Karpas-422 (cell line): Measurements from ENCODE around the gene CBARP. TPM values are rescaled to one million over a fixed set of nuclear protein-coding genes. Genes with fewer than 3 reads are reported as not detected.

Source experiments
- DNase-seq: peaks from one replicate; pipeline ENCODE4 v3.0.0-alpha.2; 2015
- H2AFZ ChIP-seq: fragments of 200-600 bp; sonication (generic); 2 replicates; pipeline ENCODE4 v1.6.1; 2014; ENCODE audit warnings: antibody characterized with exemption, low read length, mixed read lengths
- H3K27ac ChIP-seq: fragments of 200-600 bp; sonication (generic); 2 replicates; pipeline ENCODE4 v1.5.1; 2014; ENCODE audit warnings: mild to moderate bottlenecking, low read length, moderate library complexity
- H3K27me3 ChIP-seq: fragments of 200-600 bp; sonication (generic); 2 replicates; pipeline ENCODE4 v1.6.1; 2014; ENCODE audit warnings: low read length, mixed read lengths
- H3K36me3 ChIP-seq: fragments of 200-600 bp; sonication (generic); 2 replicates; pipeline ENCODE4 v1.6.1; 2014; ENCODE audit warnings: low read length, mixed read lengths; ENCODE audit not compliant: insufficient read depth
- H3K4me1 ChIP-seq: fragments of 200-600 bp; sonication (generic); 2 replicates; pipeline ENCODE4 v1.6.1; 2014; ENCODE audit warnings: mild to moderate bottlenecking, low read length, mixed read lengths
- H3K4me2 ChIP-seq: fragments of 200-600 bp; sonication (generic); 2 replicates; pipeline ENCODE4 v1.6.1; 2014; ENCODE audit warnings: low read length, low read depth, mild to moderate bottlenecking; ENCODE audit not compliant: poor library complexity, severe bottlenecking
- H3K4me3 ChIP-seq: fragments of 200-600 bp; sonication (generic); 2 replicates; pipeline ENCODE4 v1.5.1; 2014; ENCODE audit warnings: mild to moderate bottlenecking, antibody characterized with exemption, low read length, mixed read lengths
- H3K79me2 ChIP-seq: fragments of 200-600 bp; sonication (generic); 2 replicates; pipeline ENCODE4 v1.6.1; 2014; ENCODE audit warnings: mild to moderate bottlenecking, low read length, mixed read lengths
- H3K9ac ChIP-seq: fragments of 200-600 bp; sonication (generic); 2 replicates; pipeline ENCODE4 v1.6.0; 2014; ENCODE audit warnings: low read length
- H3K9me2 ChIP-seq: fragments of 200-600 bp; sonication (generic), shearing (Covaris generic); replicated peaks from 2 replicates; pipeline ENCODE4 v1.6.0; 2014; ENCODE audit warnings: mild to moderate bottlenecking, low read length, moderate library complexity; ENCODE audit not compliant: insufficient read depth
- H3K9me3 ChIP-seq: fragments of 300-700, 200-600 bp; sonication (generic); 2 replicates; pipeline ENCODE4 v1.6.1; 2014; ENCODE audit warnings: low read length, mixed read lengths
- H4K20me1 ChIP-seq: fragments of 200-600 bp; sonication (generic); 2 replicates; pipeline ENCODE4 v1.6.1; 2014; ENCODE audit warnings: mild to moderate bottlenecking, antibody characterized with exemption, low read length, low read depth; ENCODE audit not compliant: insufficient read depth
- total RNA-seq: library from RNA; depleted of rRNA; stranded (reverse); fragments of >200 nt; shearing (Covaris generic); gene quantifications from 2 replicates; pipeline ENCODE4 v1.2.3, GENCODE V29; 2014; ENCODE audit warnings: low replicate concordance

CBARP gene
- total RNA-seq, 1 experiment from 2014 or later, result 1.6 TPM

DNA sequence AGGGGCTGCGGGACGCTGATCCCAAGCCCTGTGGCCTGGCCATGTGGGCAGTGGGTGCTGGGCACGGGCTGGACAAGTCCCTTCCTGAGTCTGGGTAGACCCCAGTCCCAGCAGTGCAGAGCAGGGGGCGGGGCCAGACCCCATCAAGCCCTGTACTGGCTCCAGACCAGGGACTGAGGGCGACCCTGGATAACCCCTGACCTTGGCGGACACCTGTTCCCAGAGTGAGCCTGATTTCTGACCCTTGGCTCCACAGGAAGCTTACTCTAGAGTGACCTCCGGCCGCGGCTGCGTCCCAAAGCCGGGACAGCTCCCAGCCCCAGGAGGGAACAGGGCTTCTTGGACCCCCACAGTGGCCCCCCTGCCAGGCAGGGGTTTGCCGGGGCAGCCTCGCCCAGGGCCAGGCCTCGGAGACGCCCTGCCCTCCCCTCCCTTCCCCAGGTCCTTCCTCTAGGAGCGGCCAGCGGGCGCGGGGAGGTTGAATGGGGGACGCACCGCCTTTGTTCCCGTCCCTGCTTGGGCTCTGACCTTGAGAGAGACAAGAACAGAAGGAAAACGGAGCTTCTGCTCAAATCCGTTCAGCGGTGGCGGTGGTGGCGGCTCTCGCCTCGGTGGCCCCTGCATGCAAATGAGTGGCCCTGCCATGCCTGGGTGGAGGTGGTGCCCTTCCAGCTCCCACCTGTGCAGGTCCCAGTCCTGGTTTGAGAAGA, 45.6 kb upstream of the CBARP start:
- no peak overlapping the region for H2AFZ ChIP-seq
- H3K9ac ChIP-seq, result no peak overlapping the region
- H3K36me3 ChIP-seq, result peaks cover 6% of the 10 kb centered on the region; the same call in 1 of the 2 replicates
- H3K4me2 ChIP-seq, result no peak overlapping the region
- H3K79me2 ChIP-seq, result no peaks in the 10 kb centered on the region
- DNase-seq, result no peak
- peaks cover 17% of the 10 kb centered on the region for H3K4me1 ChIP-seq
- H4K20me1 ChIP-seq, result peaks cover 20% of the 10 kb centered on the region
- no peak overlapping the region for H3K27ac ChIP-seq
- no peaks in the 10 kb centered on the region for H3K27me3 ChIP-seq
- H3K9me3 ChIP-seq, result no peaks in the 10 kb centered on the region
- no peaks in the 10 kb centered on the region for H3K9me2 ChIP-seq
- no peak overlapping the region for H3K4me3 ChIP-seq

DNA sequence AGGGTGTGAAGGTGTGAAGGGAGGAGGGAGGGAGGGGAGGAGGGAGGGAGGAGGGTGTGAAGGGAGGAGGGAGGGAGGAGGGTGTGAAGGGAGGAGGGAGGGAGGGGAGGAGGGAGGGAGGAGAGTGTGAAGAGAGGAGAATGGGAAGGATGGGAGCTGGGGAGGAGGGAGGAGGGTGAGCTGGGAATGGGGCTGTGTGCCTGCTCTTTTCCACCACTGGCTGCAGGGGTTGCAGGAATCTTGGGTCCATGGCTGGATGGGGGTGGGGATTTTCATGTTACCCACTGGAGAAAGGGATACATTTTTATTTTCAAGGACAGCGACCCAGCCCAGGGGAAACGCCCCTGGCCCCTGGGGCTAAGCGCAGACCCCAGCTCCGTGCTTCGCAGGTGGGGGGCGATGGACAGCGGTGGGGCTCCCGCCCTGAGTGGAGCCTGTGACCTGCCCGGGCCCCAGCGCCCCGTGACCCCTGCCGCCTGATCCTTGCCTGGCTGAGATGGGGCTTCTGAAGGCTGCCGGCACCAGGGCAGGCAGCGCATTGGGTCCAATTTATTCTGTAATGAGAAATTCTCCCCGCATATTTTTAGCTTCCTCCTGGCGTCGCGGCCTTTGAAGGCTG, 44.9 kb upstream of the CBARP start:
- Histone ChIP-seq H3K36me3 (peaks cover 8% of the 10 kb centered on the region; the same call in 1 of the 2 replicates), H4K20me1 (peaks cover 20% of the 10 kb centered on the region), H3K9ac (no peak overlapping the region), H2AFZ (no peak overlapping the region), H3K9me2 (no peaks in the 10 kb centered on the region), H3K9me3 (no peaks in the 10 kb centered on the region), H3K4me1 (peaks cover 17% of the 10 kb centered on the region), H3K4me2 (no peak overlapping the region), H3K79me2 (no peaks in the 10 kb centered on the region), H3K4me3 (no peak overlapping the region), H3K27ac (no peak overlapping the region), H3K27me3 (no peaks in the 10 kb centered on the region)
- no peak for DNase-seq

DNA sequence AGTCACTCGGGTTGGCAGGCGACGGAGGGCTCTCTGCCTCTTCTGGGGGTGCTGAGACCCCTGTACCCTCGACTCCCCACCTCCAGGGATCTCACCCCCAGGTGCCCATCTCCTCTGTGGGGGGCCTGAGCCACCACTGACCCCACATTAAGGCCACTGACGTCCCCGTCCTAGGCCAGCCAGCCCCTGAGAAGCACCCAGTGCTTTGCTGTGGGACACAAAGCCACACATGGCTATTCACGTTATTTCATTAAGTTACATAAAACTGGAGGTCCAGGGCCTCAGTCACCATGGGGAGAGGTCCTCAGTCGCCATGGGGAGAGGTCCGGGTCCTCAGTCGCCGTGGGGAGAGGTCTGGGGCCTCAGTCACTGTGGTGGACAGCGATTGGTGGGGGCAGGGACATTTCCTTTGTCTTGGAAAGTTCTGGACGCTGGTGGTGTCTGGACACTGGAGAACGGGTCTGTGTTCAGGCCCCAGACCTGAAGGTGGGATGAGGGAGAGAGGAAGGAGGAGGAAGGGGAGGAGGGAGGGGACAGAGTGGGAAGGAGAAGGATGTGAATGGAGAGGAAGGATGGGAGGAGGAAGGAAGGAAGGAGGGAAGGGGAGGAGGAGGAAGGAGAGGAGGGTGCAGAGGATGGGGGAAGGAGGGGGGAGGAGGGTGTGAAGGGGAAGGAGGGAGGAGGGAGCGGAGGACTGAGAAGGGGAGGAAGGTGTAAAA, 43.9 kb upstream of the CBARP start:
- no peak overlapping the region for H3K9ac ChIP-seq

DNA sequence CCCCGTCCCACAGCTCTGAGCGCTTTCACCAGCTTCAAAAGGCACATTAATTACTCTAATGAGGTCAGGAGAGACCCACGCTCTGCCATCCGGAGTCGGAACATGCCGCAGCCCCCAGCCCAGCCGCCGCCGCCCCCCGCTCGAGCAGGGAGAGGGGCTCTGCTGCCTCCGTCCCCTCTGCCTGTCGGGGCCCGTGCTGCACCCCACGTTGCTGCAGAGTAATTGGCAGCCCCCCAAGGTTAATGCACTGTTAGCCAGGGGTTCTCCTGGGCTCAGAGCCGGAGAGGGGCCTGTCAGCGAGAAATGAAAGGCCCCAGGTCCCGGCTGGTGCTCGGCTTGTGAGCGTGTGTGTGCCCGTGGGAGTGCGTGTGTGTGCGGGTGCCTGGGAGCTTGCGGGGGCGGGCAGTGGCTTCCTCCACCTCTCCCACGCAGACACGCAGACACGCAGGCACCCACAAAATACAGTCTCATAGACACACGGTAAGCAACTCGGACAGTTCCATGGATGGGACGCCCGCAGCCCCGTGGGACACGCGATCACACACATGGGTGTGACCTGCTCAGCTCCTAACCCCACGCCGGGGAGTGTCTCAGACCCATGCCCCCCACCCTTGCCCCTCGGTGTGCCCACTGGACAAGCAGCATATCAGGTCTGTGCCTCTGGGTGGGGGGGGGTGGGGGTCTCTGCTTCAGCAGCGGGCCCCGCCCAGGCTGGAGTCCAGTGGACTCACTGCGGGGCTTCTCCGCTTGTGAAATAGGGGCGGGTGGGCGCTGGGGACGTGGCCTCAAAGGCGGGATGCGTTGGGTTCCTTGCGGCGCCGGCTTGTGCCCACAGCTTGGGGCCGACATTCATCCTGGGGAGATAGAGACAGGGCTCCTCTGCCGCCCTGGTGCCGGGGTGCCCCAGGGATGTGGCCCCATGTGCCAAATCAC, 43.1 kb upstream of the CBARP start:
- Histone ChIP-seq H3K79me2 (peaks cover 15% of the 10 kb centered on the region), H3K36me3 (peaks cover 17% of the 10 kb centered on the region; the same call in 1 of the 2 replicates)

More for the DNA sequence above, 43.9 kb upstream of the CBARP start:
- Histone ChIP-seq H4K20me1 (peaks cover 21% of the 10 kb centered on the region), H3K79me2 (peaks cover 6% of the 10 kb centered on the region), H3K36me3 (peaks cover 14% of the 10 kb centered on the region; the same call in 1 of the 2 replicates), H3K27ac (no peak overlapping the region), H2AFZ (no peak overlapping the region), H3K9me2 (no peaks in the 10 kb centered on the region), H3K4me1 (peaks cover 18% of the 10 kb centered on the region), H3K4me2 (no peak overlapping the region), H3K4me3 (no peak overlapping the region), H3K27me3 (no peaks in the 10 kb centered on the region), H3K9me3 (no peaks in the 10 kb centered on the region)
- no peak for DNase-seq

DNA sequence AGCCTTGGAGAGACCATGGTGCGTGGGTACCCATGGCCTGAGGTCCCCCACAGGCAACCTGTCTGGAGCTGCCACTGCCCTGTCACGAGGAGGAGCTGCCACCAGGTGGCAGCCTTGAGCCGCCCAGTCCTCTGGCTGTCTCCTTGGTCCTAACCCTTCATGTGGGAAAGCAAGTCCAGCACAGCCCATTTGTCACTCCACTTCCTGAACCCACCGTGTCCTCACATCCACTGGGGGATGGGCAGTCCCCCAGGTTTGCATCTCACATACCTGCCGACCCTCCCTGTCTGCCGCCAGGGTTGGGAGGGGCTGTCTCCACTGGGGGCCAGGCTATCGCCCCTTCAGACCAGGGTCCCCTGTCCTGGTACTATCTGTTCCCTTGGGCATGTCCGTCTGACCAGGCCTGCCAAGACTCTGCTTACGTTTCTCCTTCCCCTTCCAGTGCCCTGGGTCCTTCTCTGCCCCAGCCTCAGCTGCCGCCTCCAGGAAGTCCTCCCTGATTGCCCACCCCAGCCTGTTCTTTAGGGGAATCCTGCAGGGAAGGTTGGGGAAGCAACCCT, 42.1 kb upstream of the CBARP start:
- Histone ChIP-seq H3K4me2 (no peak overlapping the region), H3K4me1 (peaks cover 26% of the 10 kb centered on the region), H3K79me2 (peaks cover 15% of the 10 kb centered on the region), H3K9ac (no peak overlapping the region), H4K20me1 (peaks cover 24% of the 10 kb centered on the region), H3K9me3 (no peaks in the 10 kb centered on the region), H3K4me3 (no peak overlapping the region), H3K36me3 (peaks cover 20% of the 10 kb centered on the region; the same call in 1 of the 2 replicates), H3K27me3 (no peaks in the 10 kb centered on the region), H2AFZ (no peak overlapping the region), H3K9me2 (no peaks in the 10 kb centered on the region), H3K27ac (no peak overlapping the region)
- peak; percentile 94 for DNase-seq

More for the DNA sequence above, 43.1 kb upstream of the CBARP start:
- no peak for DNase-seq
- Histone ChIP-seq H4K20me1 (peaks cover 24% of the 10 kb centered on the region), H2AFZ (no peak overlapping the region), H3K4me1 (peaks cover 22% of the 10 kb centered on the region), H3K9me2 (no peaks in the 10 kb centered on the region), H3K27me3 (no peaks in the 10 kb centered on the region), H3K27ac (no peak overlapping the region), H3K4me3 (no peak overlapping the region), H3K9me3 (no peaks in the 10 kb centered on the region), H3K4me2 (no peak overlapping the region), H3K9ac (no peak overlapping the region)

DNA sequence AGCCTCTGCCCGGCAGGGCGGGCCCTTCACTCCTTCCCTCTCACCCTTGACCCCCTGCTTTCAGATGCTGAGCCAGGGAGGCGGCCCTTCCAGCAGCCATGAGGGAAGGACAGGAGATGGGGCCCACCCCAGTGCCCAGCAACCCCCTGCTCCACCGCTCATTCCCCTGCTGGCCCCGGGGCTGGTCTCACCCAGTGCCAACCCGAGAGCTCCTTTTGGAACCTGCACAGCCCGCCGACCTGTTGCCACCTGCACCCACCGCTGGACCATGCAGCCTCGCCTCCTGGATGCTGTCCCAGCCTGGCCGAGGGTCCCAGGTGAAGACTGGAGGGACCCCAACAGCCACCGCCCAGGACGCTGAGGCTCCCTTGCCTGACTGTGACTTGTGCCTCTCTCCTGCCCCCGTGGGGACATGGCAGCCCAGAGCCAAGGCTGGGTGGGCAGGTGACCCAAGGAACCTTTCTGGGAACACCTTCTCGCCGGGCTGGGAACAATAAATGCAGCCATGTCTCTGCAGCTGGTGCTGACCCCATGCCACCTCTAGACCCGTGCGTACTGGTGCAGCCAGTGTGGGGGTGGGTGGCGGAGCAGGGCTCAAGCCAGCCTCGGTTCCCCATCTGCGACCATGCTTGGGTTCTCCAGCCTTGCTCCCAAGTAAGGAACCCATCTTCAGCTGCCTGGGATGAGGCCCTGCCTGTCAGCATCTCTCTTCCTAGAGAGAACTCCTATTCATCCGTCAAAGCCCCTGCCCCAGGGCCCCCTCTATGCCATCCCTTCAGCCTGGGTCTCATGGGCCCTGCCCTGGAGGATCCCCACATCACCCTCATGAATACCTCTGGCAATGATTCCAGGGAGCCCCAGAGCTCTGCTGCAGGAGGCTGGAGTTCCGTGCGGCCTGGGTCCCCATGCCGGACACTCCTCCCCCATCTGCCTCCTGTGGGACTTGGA, 41.2 kb upstream of the CBARP start:
- Histone ChIP-seq H3K9me3 (no peaks in the 10 kb centered on the region), H3K9ac (no peak overlapping the region), H4K20me1 (peaks cover 18% of the 10 kb centered on the region; the same call in 1 of the 2 replicates), H3K9me2 (no peaks in the 10 kb centered on the region), H3K4me2 (no peak overlapping the region), H3K79me2 (peaks cover 15% of the 10 kb centered on the region), H3K4me3 (no peak overlapping the region), H3K36me3 (peaks cover 28% of the 10 kb centered on the region; the same call in 1 of the 2 replicates), H3K27ac (no peak overlapping the region), H2AFZ (no peak overlapping the region), H3K27me3 (no peaks in the 10 kb centered on the region), H3K4me1 (peaks cover 35% of the 10 kb centered on the region)
- no peak for DNase-seq

DNA sequence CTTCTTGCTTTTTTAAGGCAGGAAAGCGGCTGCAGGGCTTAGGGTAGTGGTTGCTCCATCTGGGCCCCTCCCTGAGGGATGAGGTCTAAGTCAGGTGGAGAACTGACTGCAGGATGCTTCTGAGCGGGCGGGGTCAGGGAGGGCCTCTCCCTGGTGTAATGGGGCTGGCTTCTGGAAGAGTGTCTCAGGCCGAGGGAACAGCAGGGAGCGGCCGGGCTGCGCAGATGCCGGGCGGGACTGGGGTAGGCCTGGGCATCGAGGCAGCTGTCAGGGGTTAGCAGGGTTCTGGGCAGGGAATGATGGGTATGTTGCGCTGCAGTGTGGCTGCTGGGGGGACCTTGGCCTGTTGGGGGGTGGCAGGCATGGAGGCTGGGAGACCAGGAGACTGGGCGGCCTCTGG, 40.3 kb upstream of the CBARP start:
- peaks cover 12% of the 10 kb centered on the region; the same call in 1 of the 2 replicates for H4K20me1 ChIP-seq
- no peak overlapping the region for H3K9ac ChIP-seq
- H3K27ac ChIP-seq, result no peak overlapping the region
- no peaks in the 10 kb centered on the region for H3K9me3 ChIP-seq
- no peak overlapping the region for H3K4me2 ChIP-seq
- no peak for DNase-seq
- H3K9me2 ChIP-seq, result no peaks in the 10 kb centered on the region
- peaks cover 15% of the 10 kb centered on the region for H3K79me2 ChIP-seq
- no peak overlapping the region for H2AFZ ChIP-seq
- no peaks in the 10 kb centered on the region for H3K27me3 ChIP-seq
- H3K4me3 ChIP-seq, result no peak overlapping the region
- peaks cover 28% of the 10 kb centered on the region; the same call in 1 of the 2 replicates for H3K36me3 ChIP-seq
- peaks cover 27% of the 10 kb centered on the region for H3K4me1 ChIP-seq
